HG02885 (cell line): ENCODE measurements around the gene ATP11C.

ENCODE experiments used
- ATAC-seq: cut with Tn5 transposase; IDR thresholded peaks from one replicate; pipeline ENCODE4 v1.9.1; 2021; ENCODE audit warnings: mild to moderate bottlenecking; ENCODE audit not compliant: unreplicated experiment, poor library complexity

Gene ATP11C

DNA sequence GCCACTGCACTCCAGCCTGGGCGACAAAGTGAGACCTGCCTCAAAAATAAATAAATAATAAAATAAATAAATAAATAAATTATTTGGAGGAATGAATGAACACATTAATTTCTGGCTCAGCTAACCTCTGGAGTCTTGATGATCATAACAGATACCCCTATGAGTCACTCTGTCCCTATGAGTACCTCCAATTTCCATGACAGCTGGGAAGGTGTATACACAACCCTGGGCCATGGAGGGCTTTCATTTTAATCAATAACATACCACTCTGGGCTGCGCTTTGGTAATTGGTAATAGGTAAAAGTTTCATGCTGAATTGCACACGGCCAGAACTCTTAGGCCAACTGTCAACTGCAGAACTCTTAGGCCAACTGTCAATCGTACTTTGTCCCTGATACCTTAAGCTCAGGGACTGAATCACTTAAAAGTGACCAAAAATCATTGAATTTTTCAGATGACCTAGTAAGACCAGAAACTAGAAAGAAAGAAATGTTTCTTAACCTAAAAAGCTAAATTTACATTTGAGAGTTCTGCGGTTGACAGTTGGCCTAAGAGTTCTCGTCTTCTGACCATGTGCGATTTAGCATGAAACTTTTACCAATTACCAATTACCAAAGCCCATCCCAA, 112.4 kb downstream of the ATP11C start:
- no peak for ATAC-seq

DNA sequence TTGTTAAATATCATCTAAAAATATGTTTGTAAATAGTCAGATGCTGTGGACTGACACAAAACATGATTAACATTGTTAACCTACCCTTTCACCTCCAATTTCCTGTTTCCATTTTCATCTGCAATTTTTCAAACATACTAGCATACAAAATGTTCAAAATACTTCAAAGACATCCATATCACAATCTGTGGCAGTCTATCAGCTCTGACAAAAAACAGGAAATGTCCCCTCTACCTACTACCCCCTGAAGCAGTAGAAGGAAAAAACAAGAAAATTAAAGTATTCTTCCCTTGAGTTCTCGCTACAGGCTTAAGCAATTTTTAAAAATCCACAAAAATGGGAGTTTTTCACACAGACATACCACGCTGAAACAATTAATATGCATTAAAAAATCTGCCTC, 116.6 kb downstream of the ATP11C start:
- no peak for ATAC-seq

DNA sequence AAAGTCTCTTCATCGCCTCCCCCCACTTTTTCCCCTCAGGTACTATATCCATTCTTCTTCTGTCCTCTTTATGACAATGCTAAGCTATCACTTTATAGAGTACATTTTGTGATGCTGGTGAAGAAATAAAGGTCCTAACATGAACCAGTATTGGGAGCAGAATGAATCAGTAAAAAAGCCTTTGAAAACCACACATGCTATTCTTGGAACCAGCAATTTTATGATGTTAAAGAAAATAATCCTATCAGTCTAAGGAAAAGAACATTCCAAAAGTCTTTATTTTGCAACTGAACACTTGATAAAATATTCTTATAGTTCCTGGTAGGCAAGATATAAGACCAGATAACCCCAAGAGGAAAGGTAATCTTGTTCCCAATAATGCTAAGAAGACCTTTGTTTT, 117.1 kb downstream of the ATP11C start:
- no peak for ATAC-seq

DNA sequence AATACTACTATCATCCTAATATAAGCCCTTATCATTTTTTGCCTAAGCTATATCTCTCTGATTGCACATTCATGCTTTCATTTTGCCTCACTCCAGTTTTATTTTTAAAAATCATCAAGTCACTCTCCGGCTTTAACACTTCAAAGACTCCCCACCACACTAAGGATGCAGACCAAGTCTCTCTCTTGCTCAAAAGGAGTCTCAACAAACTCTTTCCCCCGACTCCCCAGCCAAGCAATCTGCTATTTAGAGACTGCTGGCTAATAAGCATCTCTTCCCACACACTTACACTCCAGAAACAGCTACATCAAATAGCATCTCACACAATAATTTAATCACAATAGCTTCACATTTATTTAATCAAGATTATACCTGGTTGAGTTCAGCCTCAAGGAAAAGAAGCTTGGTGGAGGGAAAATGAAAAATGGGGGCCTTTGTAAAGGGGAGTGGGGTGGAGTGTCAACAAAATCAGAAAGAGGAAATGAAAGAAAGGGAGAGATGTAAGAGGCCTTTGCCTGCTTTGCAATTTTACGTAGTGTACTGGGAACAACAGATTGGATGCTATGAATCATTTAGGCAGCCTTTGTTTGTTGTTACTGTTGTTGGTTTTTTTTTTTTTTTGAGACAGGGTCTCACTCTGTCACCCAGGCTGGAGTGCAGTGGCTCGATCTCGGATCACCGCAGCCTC, 120.8 kb downstream of the ATP11C start:
- peak; percentile 77 for ATAC-seq

DNA sequence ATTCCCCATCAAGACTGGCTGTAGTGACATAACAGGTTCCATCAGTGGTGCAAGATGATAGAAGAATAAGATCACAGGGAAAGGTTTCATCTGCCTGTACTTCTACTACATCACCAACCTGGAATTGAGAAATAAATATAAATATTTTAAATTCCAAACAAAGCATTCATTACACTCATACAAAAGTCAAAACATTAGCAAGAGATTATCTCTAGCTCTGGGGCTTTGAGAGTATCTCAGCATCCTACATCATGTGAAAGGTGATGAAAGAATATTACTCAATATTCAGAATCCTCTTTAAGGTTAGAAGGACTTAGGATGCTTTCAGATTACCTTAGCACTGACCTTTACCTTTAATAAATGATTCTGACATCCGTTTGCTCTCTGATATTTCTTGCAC, 128.4 kb downstream of the ATP11C start:
- no peak for ATAC-seq

DNA sequence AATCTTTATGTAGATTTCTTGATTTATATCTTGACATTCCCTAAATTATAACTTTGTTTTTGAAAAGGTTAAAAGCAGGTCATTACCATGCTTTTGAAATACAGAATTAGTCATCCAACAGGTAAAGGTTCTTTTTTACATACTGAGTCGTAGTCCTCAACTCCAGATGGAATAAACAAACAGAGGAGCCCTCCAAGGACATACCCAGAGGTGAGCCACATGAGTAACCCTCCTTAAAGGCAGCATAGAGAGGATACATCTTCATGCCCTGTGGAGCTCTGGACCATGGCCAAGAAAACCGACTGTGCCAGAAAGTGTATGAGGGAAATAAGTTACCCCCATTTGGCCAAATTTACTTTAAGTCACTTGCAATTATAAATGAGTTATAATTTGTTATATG, 129.6 kb downstream of the ATP11C start:
- no peak for ATAC-seq

DNA sequence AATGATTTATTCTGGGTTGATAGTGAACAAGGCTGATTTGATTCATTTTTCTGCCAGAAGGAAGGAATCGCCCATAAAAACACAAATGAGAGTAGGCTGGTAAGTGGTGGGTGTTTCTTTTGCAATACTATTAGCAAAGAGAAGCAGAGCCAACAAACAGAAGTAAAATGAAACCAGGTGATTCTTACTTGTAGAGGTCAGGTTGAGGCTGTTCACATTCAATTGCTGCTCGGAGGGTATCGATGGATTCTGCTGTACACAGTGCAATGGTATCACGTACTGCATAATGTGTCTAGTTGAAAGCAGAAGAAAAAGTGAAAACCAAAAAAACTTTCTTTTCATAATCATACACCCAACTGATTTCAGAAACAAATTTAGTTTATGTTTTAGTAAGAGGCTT, 130.8 kb downstream of the ATP11C start:
- no peak for ATAC-seq

DNA sequence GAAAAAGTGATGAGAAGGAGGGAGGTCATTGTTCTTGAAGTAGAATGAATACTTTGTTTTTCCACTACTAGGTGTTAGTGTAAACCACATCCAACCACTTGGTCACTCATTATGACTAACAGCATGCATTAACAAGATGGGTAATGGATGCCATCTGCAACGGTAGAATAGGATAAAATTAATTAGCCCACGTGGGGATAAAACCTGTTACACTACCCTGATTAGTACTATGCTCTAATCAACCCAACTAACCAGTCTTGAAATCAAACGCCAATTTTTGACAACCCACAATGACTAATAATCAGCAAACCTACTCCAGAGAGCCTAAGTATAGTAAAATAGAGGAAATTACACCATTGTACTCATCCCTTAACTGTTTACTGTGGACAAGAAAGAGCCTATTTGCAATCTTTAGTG, 131.4 kb downstream of the ATP11C start:
- ATAC-seq: peak; percentile 78

DNA sequence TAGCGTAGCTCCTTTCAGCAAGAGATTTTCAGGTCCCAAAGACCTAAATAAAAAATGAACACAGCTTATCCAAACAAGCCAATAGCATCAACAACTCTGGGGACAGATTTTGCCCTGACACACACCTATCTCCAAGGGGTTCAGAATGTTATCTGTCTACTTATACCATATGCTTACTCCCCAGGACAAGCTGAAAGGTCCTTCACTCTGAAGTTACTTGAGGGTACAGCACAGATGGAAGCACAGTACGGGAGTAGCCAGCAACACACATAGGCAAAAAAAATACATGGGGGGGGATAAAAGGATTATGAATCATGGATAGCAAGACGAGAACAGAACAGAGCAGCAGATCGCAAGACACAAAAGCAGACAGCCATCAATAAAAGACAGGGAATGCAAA, 134.2 kb downstream of the ATP11C start:
- no peak for ATAC-seq

DNA sequence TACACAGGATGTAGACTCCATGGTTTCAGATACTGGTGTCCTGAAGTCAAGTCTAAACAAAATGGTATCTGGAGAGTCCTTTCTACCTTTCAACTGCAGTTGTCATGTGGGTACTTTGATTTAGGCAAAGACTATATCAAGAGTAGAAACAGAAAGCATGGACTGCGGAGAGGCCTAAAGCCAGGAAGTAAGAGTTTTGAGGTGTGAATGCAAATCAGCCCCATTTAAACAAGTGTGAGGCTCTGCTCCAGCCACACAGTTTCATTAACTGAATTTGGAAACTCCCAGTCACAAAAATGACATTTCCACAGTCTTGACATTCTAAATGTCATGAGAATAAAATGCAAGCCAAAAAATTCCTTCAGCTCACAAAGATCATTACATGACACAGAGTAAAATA, 137.7 kb downstream of the ATP11C start:
- peak; percentile 100 for ATAC-seq

DNA sequence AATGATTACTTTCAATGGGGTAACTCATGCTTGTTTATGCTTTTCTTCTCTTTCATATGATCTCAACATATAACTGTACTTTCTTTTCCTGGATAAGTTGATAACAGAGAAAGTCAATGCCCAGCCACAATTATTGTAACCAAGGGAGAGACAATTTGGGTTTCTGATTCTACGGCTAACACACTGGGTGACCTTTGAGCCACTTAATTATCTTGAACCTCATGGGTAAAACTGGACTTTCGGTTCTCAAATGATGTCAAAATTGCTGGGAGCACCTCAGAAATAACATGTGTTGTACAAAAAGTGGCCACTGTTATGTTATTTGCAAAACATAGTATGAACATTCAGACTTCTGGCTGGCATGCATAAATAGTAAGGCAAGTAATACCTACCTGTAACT, 145.3 kb downstream of the ATP11C start:
- ATAC-seq: no peak

DNA sequence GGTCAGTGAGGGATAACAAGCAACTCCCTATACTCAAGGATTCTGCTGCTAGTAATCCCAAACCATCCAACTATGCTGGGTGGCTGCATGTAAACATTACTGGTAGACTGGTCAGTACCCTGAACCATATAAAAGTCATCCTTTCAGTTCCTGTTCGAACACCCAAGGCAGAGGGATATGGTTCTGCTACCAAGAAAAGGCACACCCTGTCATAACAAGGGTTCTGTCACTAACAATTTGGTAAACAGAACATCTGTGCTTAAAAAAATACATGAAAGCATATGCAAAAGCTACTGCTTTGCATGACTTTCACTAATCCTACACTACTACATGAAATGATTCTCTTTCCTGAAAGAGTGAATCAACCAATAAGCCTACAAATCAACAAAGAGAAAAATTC, 148.0 kb downstream of the ATP11C start:
- ATAC-seq: peak; percentile 96

DNA sequence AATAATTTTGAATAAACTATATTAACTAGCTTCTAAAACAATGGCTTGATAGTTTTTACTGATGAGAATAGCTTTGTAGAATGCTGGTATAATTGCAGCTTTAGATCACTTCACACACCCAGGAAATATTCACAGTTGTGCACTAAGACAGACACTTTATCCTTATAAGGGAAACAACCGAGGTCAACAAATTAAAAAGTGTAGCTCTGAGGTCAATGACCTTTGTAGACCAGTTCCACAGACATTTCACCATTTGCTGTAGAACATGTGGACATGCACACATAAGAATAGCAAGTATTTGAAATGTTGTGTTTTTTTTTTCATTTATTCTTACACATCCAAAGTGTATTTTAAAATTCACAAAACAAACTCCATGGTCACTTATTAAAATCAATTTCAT, 148.9 kb downstream of the ATP11C start:
- ATAC-seq: no peak

DNA sequence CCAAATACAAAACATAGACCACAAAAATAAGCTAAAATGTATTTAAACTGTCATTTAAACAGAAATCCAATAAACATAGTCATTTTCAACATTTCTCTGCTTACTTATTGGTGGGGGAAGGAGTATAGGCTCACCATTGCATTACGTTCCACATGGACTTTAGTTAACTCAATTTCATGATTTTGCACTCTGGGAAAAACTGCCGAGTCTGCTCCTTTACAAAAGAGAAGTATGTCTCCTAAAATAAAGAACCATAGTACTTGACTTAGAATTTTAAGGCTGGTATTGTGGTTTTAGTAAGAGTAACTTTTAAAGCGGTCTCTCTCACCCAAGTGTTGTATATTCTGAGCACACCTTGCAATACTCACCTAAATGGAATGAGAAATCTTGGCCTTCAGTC, 149.8 kb downstream of the ATP11C start:
- no peak for ATAC-seq

DNA sequence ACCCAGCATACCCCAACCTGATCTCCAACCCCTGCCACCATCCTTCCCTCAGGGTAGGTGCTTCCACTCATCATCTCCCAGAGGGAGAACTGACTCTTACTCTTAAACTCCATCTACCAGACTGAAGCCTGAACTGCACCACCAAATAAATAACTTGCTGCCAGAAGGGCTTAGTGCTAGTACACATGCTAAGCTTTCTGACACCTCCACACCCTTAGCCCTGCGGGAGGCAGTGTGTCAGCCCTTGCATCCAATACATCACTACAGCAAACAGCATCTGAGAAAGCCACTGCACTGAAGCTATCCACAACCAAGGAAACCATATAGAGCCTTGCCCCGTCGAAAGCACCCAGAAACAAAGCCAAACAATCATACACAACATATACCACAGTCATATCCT, 156.3 kb downstream of the ATP11C start:
- no peak for ATAC-seq

DNA sequence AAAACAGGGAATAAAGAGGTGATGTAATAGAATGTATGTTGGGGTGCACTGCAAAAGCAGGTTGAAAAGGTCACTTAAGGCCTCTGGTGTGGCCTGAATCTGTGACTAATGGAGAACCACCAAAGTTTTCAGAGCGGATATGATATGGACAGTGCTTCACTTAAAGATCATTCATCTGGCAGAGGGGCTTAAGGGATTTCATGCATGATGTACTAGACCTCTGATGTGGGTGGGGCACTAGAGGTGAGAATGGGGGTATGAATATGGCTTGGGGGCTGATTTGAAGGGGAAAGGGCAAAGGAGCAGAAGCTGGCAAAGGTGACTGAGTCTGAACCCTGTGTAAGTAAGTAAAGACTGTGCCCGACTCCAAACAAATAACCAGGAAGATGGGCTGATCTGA, 162.5 kb downstream of the ATP11C start:
- ATAC-seq: no peak

DNA sequence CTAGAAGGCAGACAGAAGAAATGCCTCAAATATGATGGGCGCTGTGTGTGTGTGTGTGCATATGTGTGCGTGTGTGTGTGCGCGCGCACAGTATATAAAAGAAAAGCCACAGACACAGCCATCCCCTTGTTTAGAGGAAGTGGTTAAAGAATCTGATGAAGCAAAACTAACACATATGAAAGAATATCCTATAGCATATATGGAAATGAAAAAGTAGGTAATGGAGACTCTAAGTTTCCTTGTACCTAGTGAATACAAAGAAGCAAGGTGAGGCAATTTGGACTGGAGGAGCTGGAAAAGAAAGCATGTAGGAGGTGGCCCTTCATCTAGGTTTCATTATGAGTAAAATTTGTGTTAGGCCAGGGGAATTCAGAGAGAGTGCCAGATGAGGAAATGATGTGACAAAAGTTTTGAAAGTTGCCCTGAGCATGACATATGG, 166.3 kb downstream of the ATP11C start:
- ATAC-seq: peak; percentile 54

DNA sequence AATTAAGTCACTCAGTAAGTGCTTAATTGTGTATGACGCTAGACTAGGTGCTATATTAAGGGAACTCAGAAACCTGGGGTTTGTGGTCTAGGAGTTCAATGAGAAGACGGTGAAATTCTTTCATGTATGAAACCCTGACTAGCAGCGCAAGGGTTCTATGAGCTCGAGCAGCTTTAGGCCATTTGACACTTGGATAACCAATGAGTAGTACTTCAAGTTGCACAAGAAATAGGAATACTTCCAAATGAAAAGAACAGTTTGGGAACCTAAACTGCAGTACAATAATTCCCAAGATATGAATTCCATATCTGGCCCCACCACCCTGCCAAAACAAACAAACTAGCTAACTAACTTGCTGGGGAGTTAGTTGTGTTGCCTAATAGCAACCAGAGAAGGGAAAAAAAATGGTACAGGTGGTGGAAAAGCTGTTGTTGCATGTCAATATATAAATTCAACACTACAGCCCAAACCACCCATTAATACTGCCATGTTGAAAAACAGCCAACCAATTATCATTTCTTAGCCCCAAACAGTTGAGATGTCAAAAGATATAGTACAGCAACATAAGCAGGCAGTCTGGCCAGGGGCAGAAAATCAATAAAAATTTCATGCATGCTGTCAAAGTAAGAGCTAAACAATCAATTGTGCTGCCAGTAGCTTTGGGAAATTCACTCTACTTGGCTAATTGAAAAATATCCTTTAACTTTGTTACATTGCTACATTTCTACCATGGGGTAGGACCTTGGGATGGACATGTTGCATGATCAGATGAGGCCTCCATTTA, 170.3 kb downstream of the ATP11C start:
- ATAC-seq: peak; percentile 67

DNA sequence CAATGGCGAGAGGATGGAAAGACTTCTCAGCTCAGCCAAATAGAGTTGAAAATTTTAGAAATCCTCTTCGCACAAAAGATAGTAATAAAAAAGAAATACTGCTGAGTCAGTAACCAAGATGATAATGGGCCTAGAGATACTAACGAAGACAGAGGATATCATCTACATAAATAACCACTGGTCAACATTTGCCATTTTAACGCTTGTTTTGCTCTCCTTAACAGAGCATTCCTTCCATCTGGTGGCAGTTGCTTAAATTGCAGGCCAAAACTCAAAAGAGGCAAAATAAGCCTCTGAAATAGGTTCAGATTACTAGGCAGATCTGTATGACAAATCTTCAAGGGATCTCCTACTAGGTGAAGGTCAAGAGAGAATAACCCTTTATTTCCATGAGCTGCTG, 173.2 kb downstream of the ATP11C start:
- ATAC-seq: peak; percentile 66

DNA sequence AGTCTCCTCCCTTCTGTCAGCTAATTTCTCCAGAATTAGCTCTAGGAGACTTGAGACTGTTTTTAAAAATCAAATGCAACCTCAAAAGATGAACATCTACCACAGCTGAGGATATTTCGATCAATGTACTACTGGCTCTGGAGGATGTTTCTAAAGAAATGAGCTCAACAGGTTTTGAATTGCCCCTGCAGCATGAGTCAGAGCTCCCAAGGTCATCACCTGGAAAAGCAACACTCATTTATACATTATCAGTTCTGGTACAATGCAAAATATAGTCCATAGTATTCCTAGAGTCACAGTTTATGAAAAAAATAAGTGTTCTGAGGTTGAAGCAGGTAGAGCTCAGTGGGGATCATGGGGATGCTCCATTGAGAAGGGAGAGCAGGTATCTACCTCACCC, 174.0 kb downstream of the ATP11C start:
- no peak for ATAC-seq

DNA sequence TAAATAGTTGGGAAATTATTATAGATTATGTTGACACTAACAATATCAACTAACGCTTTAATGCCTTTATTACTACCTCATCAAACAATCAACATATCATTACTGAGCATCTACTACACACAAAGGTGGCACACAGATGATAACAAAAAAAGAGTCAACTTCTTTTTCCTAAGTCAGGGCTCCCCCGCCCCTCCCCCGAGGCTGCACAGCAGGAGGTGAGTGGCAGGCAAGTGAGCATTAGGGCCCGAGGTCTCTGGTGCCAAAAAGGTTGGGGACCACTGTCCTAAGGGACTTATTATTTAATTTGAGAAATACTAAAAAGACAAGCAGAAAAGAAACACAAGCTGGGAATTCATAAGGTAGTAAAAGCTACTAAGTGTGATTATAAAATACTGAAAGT, 174.6 kb downstream of the ATP11C start:
- ATAC-seq: no peak

DNA sequence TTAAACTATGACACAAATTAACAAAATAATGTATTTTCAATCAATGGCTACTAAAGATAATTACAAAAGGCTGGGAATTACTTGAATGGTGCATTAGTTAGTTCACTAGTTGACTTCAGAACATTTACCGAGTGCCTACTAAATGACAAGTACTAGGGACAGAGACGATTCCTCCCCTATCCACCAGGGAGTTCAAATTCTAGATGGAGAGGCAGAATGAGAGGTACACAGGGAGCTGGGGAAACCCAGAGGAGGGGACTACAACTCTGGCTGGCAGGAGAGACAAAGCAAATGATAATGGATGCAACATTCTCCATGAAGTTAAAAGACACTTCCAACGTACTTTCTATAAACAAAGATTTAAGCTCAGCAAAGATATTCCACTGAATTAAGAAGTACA, 181.8 kb downstream of the ATP11C start:
- ATAC-seq: no peak
